NK-92 treated with Interleukin-12 subunit alpha and Interleukin-12 subunit beta, amount 100 ng/mL, for 24 hours (cell line): ENCODE measurements around the gene SIX2.
"Not testable (repeated sequence)": the region's sequence is repeated elsewhere in the genome, so short reads cannot be mapped to it uniquely, and the experiment has no call there.

ENCODE experiments used
- DNase-seq: peaks from one replicate; lab custom pipeline; 2025; lab: John Stamatoyannopoulos, UW

Gene SIX2

GRCh38 chr2:45009303-45009927, at the start of gene SIX2:
SIX2 (minus strand) TSS chr2:45009452; CDS start chr2:45009110, 342 bp downstream.
- no peak for DNase-seq

DNA sequence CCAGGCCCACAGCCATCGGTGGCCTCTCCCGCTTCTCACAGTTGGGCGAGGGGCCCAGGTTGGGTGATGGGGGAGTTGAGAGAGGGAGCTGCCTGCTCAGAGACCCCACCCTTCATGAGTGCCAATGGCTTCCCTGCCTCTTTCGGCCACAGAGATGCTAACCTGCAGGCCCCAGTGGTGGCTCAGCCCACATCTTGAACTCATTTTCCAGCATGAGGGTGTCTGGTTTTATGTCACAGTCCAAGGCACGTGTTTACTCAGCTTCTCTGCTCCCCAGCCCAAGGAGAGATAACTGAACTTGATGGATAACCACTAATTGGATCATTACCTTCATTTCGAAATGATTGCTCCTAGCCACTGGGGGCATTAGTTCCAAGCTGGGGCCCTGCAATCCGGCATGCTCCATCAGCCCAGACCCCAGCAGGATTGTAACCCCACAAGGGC, 45.9 kb upstream of the SIX2 start:
- no peak for DNase-seq

DNA sequence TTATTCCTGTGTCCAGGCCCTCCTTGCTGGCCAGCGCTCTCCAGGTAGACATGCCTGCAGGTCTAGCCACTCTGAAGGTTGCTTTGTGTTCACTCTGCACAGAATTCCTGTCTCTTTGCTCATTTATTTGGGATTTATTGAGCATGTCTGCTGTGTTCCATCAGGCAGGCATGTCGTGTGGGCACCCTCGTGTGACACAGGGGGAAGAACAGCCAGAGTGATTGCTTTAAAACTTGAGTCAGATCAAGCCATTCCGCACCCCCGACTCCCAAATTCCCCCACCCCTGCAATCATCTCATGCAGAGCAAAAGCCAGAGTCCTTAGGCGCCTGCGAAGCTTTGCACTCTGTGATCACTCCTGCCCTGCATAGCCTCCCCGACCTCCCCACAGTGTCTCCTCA, 44.7 kb upstream of the SIX2 start:
- no peak for DNase-seq

GRCh38 chr2:45052388-45052928, 43.2 kb upstream of the SIX2 start:
- DNase-seq, result no peak

- DNase-seq, result no peak
Observed at GRCh38 chr2:45049569-45050336, 40.5 kb upstream of the SIX2 start.

- no peak for DNase-seq
Observed at GRCh38 chr2:45047301-45047700, 38.0 kb upstream of the SIX2 start.

DNA sequence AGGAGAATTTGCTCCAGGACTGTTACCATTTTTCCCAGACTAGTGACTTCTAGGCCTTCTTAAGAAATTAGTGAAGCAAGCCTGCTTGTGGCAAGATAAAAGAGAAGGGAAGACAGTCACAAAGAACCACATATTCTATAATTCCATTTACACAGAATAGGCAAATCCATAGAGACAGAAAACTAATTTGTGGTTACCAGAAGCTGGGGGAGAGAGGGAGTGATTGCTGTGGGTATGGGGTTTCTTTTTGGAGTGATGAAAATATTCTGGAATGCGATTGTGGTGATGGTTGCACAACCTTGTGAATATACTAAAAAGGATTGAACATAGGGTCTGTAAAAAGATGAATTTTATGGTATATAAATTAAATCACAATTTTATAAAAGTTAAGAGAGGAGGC, 37.5 kb upstream of the SIX2 start:
- no peak for DNase-seq

- no peak for DNase-seq
Observed at GRCh38 chr2:45045706-45046105, 36.5 kb upstream of the SIX2 start.

DNA sequence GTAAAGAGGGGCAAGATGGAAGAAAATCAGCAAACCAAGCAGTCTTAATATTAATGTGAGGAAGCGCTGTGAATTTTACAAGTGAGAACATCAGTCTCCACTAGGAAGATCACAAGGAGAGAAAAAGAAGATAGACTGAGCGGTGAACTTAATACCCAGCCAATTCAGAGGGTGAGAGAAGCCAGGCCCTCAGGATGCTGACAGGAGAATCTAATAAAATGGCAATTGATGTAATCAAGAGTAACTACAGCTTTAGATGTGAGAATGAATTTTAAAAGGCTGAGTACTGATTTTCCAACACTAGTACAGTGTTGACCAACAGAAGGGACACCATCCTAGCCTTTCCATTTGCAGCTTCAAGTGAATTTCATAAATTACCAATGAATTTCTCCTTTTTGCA, 35.7 kb upstream of the SIX2 start:
- no peak for DNase-seq

DNA sequence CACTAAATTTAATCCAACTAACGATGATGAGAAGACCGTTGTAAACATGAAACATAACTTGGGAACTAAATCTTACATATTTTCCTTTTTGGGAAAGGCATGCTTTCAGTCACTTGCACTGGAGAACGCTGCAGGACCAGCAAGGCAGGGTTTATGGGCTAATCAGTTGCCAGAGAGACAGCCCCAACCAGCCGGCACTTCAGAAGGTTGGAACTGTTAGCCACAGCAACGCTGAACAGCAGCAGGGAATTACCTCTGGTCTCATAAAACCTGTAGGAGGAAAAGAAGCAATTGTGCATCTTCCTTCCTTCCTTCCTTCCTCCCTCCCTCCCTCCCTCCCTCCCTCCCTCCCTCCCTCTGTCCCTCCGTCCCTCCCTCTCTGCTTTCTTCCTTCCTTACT, 33.9 kb upstream of the SIX2 start:
- DNase-seq, result no peak

- no peak for DNase-seq
Observed at GRCh38 chr2:45042401-45042800, 33.1 kb upstream of the SIX2 start.

GRCh38 chr2:45040786-45041185, 31.5 kb upstream of the SIX2 start:
- DNase-seq, result no peak

DNA sequence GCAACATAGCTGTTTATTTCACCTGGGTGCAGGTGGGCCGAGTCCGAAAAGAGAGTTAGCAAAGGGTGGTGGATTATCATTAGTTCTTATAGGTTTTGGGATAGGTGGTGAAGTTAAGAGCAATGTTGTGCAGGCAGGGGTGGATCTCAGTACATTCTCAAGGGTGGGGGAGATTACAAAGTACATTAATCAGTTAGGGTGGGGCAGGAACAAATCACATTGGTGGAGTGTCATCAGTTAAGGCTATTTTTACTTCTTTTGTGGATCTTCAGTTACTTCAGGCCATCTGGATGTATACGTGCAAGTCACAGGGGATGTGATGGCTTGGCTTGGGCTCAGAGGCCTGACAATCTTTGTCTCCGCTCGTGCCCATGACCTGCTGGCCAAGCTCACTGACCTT, 30.6 kb upstream of the SIX2 start:
- not testable (repeated sequence) for DNase-seq

DNA sequence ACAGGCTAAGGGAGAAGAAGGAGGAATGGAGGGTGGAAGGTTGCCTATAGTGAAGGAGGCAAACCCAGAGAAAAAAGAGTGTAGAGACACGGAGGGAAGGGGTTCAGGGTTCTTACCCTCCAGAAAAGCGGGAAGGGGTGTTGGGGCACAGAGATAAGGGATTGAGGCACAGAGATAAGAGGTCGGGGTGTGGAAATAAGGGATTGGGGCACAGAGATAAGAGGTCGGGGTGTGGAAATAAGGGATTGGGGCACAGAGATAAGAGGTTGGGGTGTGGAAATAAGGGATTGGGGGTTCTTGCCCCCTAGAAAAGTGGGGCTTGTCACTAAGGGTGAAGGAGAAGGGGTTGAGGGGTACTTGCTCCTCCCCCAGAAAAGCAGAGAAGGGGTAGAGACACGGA, 29.6 kb upstream of the SIX2 start:
- DNase-seq, result not testable (repeated sequence)

GRCh38 chr2:45033302-45033701, 24.1 kb upstream of the SIX2 start:
- DNase-seq, result no peak

DNA sequence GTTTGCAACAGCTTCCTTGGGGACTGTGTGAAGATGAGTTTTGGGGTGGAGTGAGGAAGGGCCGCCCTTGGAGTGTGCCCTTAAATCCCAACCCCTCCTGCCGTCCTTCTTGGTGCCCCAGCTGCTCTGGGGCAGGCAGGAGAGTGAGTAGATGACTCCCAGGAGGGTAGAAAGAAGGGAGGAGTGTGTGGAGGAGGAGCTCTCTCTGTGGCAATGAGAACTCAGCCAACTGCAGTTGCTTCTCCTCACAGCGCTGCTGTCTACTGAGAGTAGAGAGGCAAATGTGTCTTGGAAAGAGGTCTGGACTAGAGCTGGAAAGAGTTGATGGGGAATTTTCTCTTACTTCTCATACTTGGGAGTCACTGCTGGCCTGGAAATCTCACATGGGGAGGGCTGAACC, 21.8 kb upstream of the SIX2 start:
- no peak for DNase-seq

GRCh38 chr2:45030553-45030952, 21.3 kb upstream of the SIX2 start:
- DNase-seq, result no peak

DNA sequence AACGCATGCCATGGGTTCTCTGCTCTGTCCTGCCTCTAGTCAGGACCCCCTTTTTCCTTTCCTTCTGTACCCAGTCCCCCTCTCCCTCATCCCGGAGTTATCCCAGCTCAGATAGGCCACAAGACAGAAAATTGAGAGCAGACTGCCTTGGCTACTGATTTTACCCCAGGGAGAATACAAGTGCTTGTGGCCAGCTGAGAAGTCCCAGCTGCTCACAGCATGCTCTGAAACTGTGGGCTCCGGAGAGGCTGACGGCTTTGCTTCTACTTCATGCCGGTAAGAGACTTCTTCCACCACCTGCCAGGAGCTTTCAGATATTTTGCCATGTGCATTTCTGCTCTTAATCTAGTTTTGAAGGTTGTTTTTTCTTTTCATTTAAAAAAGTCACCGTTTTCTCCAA, 20.0 kb upstream of the SIX2 start:
- DNase-seq, result no peak

DNA sequence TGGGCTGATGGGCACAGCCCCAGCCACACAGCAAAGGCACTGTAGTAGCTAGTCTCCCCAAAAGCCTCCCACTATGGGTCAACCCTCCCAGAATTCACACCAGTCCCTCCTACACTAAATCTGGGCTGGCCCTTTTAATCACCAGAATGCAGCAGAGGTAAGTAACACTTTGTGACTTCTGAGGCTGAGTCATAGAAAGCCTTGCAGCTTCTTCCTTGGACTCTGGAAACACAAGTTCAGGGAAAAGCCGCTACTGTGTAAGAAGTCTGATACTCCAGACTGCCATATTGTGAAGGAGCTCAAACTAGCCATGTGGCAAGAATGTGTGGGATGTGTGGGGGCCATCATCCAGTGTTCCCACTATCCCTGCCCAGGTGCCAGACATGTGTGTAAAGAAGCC, 19.0 kb upstream of the SIX2 start:
- DNase-seq, result no peak

- no peak for DNase-seq
Observed at GRCh38 chr2:45026924-45027450, 17.7 kb upstream of the SIX2 start.

DNA sequence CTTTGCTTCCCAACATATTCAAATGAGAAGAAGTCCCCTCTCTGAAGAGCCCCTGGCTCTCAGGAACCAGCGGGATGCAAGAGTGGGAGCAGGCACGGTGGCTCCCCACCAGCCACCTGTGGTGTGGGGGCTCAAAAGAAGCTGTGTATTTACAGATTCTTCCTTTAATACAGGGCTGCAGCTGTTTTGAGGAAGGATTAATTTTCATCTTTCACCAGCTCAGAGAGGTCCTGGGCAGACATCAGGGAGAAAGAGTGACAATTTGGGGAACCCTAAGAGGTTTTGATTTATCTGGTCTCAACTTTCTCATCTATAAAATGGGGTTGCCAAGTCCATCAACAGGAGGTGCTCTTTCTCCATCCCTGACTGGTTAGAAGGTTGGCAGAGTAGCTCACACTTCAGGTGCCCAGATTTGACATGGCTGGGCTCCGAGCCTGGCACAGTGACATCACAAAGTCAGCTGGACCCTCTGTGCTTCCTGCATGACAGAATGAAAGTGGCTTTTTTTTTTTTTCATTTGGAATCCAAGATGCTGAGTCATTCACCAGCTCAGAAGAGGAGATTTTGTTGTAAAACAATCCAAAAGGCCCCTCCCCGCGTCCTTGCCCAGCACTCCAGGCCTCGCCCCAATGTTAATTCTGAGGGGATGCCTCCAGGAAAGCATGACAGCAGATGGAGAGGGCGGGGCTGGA, 15.5 kb upstream of the SIX2 start:
- DNase-seq, result no peak

GRCh38 chr2:45024097-45024496, 14.8 kb upstream of the SIX2 start:
- DNase-seq, result no peak

- no peak for DNase-seq
Observed at GRCh38 chr2:45020439-45020838, 11.2 kb upstream of the SIX2 start.
